ENCODE data around the gene ECI1.
"Not testable (repeated sequence)": the region's sequence is repeated elsewhere in the genome, so short reads cannot be mapped to it uniquely, and the experiment has no call there.

ECI1 gene

DNA sequence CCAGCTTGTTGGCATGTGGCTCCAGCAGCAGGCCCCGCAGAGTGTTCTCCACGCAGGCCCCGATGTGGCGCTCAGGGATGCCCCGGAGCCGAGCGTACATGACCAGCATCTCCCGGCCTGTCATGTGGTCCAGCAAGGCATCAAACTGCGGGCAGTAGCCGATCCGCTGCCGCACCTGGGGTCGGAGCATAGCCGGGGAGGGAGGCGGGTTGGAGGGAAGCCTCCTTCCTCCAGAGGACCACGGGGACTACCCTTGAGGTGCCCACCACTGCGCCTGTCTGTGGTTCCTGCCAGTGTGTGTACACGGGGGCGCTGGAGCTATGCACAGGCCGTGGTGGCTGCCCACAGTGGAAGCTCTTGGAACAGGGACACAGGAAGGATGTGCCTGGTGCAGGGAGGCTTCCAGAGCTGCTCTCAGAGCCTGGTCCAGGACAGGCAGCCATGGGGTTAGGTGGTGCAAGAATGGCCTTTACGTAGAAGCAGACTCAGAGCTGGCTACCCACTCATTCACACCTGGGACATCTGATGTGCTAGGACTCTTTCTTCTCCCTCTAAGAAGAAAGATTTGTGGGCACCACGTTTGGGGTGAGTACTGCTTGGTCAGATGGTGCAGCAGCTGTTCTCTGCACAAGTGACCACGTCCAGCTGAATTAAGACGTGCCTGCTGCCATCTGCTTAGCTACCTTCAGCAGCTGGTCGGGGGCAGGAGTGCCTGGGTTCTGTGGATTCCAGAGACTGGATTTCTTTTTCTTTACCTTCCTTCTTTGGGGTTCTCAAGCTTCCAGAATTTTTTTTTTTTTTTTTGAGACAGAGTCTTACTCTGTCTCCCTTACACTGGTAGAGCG lies 27.8 kb upstream of the ECI1 start:
- DNase-seq, result no peak

DNA sequence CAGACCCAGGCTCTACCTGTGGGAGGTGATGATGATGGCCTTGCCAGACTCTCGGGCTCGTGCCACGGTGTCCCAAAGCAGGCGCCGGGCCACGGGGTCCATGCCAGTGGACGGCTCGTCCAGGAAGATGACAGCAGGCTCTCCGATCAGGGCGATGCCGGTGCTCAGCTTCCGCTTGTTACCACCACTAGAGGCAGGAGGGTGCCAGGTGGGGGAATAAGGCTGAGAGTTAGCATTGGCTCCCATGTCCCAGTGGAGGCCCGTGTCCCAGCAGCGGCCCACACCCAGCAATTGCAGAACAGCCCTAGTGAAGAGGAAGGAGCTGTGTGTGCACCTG lies 26.9 kb upstream of the ECI1 start:
- no peak for DNase-seq

DNA sequence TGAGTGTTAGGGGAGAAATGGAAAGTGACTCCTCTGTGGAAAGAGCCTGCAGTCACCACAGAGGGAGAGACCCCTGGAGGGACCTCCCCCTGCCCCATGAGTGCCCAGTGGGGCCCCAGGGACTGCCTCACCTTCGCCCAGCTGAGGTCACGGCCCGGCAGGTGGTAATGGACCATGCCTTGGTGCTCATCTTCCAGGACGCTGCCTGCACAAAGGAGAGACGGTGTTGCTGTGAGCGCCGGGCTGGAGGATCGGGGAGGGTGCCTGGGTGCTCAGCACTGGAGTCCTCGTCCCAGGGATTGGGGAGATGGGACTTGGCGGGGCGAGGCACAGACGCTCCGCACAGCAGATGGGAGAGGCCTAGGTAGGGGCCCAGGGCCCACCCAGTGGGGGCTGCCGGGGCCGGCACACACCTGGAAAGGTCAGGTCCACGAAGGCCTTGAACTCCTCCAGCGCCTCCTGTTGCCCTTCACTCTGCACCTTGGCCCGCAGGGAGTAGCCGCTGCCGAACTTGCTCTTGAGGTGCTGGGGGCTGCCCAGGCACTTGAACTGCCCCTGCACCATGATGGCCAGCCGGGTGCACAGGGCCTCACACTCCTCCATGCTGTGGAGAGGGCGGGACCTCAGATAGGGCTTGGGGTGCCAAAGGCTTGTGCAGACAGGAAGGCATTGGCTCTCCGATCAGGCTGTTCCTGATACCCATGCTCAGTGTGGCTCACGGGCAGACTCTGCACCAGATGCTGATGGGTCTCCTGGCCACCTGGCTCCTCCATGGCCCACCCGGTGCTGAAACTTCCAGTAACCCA lies 26.3 kb upstream of the ECI1 start:
- no peak for DNase-seq

DNA sequence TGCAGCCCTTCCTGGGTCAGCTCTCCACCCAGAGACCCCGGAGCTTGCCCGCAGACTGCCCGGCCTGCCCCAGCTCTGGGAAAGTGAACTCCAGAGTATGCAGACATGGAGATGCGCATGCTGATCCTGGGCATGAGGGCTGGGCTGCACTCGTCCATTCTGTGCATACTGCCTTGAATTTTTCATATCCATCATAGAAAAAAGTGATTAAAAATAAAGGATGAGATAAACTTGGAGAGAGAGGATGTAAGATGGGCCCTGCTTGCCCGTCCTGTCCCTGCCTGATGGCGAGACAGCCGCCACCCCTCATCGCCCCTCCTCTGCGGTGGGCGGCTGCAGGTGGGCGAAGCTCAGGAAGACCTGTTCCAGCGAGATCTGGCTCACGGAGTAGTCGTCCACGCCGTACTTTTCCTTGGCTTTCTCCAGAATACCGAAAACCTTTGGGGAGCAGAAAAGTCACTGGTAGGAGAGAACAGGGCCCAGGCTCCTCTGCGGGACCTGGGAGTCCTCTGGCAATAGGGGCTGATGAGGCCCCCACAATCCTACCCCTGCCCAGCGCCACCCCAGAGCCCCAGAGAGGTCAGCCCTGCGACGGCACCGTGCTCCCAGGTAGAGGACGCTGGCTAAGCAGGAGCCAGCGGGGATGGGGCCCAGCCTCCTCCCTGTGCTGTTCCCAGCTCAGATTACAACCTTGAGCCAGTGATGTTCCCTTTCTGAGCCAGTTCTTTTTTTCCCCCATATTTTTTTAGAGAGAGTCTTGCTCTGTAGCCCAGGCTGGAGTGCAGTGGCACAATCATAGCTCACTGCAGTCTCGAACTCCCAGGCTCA lies 25.2 kb upstream of the ECI1 start:
- DNase-seq, result no peak

DNA sequence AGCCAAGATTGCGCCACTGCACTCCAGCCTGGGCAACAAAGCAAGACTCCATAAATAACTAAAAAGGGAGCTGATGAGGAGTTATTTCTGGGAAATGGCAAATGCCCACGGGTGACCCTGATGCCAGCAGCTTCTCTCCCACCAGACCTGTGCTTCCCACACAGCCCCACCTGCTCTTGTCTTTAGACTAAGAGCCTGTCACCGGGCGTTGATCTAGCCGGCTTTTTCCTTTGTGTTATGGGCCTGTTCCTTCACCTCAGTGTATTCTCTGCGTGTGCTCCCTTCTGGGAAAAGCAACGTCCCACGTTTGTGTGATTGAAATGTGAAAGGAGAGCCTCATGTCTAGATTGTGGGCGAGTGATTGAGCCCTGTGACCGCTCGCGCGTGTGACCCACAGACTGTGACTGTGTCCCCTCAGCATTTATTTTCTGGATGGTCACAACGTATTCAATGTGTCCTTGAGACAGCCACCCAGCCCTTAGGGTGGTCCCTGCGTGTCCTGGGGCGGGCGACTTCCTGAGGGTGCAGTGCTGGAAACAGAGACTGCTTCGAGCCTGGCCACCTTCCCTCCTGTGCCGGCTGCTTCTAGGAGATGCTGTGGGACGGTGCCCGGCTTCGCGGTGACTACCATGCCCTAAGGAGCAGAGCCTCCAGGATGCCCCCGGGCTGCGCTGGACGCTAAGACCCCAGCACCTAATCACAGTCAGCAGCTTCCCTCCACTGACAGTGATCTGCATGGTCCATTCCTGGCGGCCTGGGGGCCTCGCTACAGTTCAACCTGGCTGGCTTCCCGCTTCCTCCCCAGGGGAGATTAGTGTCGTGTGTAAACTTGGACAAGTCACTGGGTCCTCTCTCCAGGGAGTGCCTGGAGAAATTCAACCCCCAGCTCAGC lies 24.3 kb upstream of the ECI1 start:
- DNase-seq, result no peak

DNA sequence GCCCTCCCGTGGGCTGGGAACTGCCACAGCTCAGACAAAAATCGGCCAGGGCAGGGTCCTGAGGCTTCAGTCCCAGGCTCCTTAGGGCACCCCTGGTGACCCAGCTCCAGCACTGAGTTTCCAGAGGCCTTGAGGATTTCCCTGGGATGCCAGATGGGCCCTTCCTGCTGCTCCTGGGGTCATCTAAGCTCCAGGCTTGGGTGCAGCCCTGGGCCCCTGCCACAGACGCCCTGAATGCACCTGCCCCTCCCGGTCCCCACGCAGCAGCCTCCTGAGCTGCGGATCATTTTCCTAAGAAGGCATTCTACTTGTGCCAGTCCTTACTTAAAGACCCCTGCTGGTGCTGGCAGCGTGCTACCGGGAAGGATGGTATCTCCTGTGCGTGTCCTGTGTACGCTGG lies 22.5 kb upstream of the ECI1 start:
- DNase-seq, result no peak

DNA sequence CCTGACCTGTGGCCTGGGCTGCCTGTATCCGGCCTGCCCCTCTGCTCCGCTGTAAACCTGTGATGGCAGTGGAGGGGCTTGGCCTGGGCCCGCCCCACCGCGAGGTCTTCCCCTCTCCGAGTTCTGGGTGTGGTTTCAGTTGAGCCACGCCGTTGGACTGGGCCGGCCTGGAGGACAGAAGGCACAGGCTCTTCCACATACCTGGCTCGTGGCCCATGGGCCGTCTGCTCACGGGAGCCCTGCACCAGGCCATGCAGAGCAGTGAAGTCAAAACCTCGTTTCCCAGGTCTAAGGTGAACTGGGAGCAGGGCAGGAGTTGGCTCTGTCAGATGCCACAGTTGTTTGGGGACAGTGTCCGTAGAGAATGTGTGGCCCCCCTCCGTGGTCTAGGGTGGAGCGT lies 22.1 kb upstream of the ECI1 start:
- no peak for DNase-seq

DNA sequence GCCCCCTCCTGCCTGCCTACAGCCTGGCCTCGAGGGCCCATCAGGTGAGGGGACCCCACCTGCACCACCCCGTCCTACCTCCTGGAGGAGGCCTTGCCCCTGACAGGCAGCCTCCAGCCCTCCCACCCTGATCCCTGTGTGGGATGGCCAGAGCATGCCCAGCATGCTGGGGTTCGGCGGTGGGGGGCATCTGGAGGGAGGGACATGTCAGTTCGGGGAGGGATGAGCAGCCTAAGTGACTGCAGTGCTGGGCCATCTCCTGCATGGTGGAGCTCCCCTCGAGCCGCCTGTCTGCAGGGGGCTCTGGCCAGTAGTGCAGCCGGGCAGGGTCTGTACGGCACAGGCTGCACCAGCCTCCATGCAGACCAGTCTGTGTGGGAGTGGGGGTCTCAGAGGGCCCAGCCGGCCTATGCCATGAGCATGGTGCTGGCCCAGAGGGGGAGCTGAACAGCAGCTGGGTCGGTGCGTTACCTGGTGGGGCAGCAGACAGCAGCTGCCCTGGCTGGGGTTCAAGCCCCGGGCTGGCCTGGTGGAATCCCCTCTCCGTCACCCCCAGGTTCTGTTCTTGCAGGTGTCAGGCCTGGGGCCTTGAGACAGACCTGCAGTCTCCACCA lies 20.6 kb upstream of the ECI1 start:
- no peak for DNase-seq

DNA sequence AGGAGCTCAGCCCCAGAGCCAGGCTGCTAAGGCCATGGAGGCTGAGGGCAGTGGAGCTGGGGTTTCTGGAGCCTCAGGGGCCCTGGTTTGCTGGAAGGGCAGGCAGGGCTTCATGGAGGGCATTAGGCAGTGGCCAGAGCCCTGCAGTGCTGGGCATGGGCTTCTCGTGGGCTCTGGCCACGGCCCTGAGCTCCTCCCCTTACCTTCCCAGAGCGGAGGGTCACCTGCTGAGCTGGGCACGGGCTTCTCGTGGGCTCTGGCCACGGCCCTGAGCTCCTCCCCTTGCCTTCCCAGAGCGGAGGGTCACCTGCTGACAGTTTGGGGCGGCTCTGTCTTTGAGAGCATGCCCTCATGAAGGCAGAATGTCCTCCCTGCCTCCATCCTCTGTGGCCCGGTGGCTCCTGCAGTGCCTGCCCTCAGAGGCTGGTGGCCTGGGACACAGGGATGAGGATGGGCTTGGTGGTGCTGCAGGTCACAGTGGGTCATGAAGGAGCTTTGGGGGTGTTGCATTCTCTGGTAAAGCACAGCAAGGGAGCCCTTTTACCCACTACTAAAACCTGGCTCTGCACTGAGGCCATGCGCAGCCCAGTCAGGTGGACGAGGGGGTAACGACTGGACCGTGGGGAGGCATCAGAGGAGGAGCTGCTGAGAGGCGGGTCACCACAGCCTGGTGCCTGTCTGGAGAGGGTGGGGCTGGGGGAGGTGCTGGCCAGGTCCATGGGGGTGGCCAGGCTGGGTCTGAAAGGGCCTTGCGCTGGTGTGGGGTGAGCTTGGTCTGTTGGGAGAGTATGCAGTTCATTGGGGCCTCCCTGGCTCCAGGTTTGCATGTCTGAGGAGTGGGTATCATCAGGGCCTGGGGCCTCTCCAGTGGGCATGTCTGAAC lies 19.4 kb upstream of the ECI1 start:
- DNase-seq, result no peak

DNA sequence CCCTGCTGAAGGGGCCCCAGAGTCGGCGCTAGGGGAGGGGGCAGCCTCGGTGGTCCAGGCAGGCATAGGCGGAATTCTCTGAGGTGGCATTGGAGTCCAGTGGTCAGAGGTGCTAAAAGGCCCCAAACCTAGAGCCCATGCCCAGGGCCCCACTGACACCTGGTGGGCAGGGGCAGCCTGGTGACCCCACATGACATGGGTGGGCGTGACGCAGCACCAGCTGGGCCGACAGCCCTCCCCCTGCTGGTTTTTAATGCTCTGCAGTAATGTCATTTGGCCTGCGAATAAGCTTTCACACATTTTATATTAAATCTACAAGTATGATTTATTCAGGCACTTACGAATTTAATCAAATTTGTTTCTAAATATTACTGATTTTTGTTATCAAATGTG lies 18.7 kb upstream of the ECI1 start:
- no peak for DNase-seq

DNA sequence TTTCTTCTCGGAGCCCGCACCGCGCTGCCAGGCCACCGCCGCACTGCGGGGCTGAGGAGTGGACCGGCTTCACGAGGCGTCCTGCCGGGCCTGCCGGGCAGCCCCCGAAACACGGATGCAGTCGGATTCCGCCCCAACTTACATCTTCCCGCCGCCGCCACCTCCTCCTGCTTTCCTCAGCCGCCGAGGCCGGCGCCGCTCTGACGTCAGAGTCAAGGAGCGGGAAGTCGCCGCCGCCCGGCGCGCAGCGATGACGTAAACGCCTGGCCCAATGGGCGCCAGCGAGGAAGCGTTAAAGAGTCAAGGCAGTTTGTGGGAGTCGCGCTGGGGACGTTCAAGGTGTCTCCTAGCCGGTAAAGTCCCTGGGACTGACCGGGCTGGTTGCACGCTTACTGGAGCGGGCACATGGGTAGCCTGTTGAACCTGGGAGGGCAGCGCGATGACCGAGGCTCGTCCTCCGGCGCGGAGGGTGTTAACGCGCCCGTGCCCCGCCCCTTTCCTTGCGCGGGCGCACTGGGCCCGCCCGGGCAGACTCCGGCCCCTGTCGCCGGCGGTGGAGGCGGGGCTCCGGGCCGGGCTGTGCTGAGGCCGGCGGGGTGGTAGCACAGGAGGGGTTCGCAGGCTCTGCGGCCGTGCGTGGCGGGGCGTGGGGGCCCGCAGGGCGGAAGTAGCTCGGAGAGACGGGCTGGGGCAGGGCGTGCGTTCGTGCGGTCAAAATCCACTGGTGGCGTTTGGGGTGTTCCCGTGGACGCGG lies 16.7 kb upstream of the ECI1 start, which contains the start of gene RNPS1:
TSS of gene RNPS1 (minus strand) at position 214 of the 754 bp plus-strand sequence. CDS start 3,483 bp downstream, outside the sequence.
- no peak for DNase-seq

DNA sequence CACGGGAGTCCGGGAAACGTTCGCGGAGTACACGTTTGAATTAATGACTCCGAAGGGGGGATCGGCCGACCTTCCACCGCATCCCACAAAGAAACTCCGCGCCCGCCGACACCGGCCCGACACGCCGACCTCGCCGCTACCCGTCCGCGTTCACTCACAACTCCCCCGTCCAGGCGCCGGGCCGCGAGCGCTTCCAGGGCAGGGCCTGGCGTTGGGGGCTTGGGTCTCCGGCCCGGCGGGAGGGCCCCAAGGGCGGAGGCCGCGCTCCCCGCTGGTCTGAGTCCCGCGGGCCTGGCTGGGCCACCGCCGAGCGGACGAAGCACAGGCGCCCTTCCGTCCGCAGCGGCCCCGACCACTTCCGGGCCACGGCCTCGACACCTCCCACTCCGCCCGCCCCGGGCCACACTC lies 16.1 kb upstream of the ECI1 start:
- not testable (repeated sequence) for DNase-seq

DNA sequence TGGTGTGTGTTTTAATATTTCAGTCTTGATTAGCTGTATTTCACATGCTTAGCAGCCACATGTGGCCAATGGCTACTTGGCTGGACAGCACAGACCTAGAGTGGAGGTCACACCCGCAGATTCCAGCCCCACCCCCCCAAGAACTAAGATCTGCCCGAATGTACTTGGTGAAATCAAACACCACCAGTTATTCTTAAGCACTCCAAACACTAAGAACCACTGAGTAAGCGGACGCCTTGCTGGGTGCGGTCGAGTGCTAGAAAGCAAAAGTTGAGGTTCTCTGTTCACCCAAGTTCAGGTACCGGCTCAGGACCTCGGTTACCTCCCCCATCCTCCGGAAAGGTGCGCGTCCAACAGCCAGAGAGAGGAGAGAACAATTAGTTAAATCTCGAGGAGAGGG lies 15.5 kb upstream of the ECI1 start:
- not testable (repeated sequence) for DNase-seq

DNA sequence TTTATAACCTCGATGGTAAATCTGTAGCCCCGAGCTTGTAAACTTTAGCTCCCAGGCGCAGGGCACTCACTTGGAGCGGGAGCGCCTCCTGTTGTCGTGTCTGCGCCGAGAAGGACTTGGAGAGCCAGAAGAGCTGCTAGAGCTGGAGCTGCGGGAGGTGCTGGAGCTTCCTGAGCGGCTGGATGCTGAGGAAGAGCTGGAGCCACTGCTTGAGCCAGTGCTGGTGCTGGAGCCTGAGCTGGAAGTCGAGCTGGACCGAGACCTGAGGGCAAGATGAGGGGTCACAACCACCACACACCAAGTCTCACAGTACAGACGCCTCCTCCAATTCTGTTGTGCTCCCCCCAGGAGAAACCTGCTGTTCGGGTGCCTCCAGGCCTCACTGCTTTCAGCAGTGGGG lies 11.6 kb upstream of the ECI1 start:
- DNase-seq, result not testable (repeated sequence)

DNA sequence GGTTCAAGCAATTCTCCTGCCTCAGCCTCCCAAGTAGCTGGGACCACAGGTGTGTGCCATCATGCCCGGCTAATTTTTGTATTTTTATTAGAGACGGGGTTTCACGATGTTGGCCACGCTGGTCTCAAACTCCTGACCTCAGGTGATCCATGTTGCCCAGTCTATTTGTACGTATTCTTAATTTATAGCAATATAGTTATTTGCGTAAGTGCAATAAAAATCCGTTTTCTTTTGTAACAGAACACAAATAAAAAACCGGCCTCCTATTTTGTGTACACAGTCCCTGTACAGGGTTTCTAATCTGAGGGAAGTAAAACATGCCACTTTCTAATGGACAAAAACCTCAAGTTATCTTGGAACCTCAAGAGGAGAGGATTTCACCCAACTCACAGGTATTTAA lies 8.9 kb upstream of the ECI1 start:
- no peak for DNase-seq

DNA sequence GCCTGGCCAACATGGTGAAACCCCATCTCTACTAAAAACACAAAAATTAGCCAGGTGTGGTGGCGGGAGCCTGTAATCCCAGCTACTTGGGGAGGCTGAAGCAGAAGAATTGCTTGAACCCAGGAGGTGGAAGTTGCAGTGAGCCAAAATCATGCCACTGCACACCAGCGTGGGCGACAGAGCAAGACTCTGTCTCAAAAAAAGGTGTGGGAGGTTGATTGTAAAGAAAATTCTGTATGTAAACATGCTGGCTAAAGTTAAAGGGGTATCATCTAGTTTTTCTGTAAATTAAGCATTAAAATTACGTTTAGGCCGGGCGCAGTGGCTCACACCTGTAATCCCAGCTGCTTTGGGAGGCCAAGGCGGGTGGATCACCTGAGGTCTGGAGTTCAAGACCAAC lies 7.1 kb upstream of the ECI1 start:
- DNase-seq, result not testable (repeated sequence)

DNA sequence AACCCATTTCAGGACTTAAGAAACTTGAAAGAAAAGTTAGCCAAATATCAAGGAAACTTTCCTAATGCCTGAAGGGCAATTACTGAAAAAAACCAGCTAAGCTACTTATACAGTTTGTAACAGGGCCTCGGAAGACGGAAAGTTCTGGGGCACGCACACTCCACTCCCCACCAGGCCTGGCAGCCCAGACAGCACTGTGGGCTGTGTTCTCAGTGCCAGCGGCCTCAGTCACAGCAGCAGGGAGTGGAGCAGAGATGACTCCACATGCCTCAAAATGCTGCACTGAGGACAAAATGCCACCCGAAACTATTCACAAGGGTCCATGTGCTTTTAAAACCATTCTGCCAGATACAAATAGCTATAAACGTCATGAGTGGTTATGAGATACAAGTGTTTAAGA lies 6.3 kb upstream of the ECI1 start:
- DNase-seq, result no peak

DNA sequence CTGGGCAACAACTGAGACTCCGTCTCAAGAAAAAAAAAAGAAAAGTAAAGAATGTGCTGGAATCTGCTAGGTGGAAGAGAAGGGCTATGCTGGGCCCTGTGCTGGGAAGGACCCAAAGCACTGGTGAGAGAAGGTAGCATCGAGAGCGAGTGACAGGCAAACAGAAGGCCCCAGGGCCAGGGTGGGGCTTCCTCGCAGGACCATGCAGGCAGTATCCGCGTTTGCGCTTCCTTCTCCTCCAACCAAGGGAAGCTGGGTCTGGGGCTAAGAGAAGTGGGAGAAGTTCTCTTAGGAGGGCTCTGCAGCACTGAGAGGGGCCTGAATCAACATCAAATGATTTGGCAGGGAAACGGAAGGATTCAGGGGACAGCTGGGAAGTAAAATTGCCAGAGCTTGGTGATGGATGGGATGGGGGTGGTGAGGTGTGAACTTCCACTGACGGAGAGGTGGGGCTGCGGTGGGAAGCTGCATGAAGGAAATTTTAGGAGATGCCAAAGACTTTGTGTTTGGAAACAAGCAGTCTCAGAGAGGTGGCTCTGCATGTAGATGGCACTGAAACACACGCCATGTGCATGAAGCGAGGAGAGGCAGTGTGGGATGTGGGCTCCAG lies 5.2 kb upstream of the ECI1 start:
- DNase-seq, result no peak

DNA sequence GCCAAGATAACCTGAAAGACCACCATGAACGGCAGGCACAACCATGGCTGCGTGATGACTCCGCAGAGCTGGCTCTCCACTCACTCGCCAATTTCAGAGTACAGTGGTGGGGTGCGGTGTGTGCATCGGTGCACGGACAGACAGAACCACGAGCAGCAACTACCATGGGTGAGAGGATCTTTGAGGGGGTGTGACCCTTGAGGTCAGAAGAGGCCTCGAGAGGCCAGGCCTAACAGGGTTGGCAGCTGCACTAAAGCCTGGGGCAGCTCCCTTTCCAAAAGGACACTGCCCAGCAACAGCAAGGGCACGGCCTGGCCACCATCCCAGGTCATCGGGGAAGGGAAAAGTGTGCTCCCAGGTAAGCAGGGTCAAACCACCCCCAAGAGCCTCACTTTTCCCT lies 1.9 kb upstream of the ECI1 start:
- no peak for DNase-seq

DNA sequence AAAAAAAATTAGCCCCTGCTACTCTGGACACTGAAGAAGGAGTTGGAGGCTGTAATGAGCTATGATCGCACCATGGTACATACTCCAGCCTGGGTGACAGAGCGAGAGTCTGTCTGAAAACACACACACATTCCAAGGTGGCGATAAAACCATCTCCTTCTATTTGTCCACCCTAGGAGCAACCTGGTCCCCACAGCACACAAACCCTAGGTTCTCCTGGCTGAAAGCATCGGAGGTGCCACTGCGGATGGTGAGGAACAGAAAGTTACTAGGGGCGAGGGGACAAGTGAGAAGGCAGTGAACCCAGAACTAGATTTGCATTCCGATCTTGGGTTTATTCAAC lies 1.4 kb upstream of the ECI1 start:
- DNase-seq, result no peak
